Hepatic stellate cell (primary cell): Measurements from ENCODE around the gene MYH9.

ENCODE experiments used
- DNase-seq: peaks from one replicate; pipeline ENCODE4 v3.0.0; 2011; ENCODE audit warnings: low spot score

The MYH9 gene

GRCh38 chr22:36386351-36386899, 1.3 kb downstream of the MYH9 start:
- DNase-seq: no peak

DNA sequence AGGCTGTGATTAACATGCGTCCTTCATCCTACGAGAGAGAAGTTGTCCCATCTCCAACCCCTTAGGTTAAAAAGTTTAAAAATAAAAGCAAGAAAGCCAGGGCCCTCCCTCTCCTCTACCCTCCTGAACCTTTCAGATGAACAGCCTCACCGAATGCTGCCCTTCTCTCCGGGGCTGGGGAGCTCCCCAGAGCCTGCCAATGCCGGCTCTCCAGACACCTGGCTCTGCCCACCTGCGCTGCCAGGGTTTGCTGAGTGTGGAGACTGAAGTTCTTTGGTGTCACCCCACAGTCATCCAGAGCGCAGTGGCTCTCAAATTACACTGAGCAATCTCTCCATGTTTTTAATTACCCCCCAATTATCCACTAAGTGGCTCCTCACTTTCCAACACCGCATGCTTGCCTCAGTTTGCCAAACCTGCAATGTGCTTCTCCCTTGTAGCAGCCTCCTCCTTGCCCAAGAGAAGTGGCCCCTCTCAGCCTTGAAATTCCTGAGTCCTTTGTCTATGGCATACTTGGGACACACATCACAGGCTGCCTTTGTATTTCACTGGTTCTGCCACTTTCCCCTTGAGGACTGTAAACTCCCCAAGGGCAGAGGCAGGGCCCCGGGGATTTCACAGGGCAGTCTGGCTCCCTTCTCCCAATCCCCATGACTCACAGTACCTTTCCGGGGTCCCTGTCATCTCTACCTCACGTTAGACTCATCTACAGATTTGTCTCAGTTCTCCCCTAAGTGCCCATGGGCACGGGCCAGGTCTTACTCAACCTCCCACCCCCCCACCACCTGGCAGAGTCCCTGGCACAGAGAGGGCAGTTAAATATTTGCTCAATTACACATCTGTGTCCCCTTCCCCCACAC, 2.0 kb downstream of the MYH9 start:
- no peak for DNase-seq

DNA sequence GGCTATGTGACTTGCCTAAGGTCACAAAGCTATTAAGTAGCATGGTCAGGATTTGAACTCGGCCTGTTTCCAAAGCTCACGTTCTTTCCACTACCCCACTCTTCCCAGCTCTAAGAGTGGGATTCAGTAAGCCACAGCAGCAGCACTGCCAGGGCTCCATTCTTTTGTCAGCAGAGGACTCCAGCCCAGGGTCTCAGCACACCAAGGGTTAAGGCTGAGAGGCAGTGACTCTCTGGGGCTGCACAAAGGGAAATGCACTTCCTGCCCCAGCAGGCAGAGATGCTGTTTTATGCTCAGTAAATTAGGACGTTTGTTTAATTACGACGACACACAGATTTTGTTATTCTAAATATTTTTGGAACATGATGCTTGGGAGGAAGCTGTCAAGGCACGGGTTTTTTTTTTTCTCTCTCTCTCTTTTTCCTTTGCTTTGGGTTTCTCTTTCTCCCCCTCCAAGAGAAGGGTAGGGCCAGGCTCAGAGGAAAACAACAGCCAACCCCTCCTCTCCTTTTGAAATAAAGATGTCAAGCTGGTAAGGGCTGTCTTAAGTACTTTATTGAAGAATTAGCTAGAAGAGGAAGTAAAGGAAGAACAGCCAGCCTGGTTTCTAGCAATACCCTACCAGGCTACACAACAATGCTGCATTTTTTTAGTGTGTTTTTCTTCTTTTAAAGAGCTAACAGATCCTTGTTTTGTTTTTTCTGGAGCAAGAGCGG, 2.8 kb downstream of the MYH9 start:
- no peak for DNase-seq

GRCh38 chr22:36383110-36383581, 4.6 kb downstream of the MYH9 start:
- no peak for DNase-seq

GRCh38 chr22:36381513-36382128, 6.1 kb downstream of the MYH9 start:
- no peak for DNase-seq

GRCh38 chr22:36379593-36380361, 8.0 kb downstream of the MYH9 start:
- peak; percentile 11 for DNase-seq

DNA sequence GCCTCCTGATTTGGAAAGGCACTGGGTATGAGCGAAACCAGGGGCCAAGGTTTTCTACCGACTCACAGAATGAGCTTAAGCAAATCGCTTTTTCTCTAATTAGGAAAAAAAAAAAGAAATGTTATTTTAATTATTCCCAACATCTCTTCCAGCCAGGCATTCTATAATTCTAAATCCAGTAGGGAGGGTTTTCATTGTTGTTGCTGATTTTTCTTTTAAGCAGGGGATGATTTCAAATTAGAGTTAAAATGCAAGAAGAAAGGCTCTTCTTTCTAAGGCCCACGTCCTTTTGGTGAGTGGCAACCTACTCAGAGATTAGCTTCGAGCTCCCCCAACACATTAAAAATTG, 8.9 kb downstream of the MYH9 start:
- DNase-seq: no peak

DNA sequence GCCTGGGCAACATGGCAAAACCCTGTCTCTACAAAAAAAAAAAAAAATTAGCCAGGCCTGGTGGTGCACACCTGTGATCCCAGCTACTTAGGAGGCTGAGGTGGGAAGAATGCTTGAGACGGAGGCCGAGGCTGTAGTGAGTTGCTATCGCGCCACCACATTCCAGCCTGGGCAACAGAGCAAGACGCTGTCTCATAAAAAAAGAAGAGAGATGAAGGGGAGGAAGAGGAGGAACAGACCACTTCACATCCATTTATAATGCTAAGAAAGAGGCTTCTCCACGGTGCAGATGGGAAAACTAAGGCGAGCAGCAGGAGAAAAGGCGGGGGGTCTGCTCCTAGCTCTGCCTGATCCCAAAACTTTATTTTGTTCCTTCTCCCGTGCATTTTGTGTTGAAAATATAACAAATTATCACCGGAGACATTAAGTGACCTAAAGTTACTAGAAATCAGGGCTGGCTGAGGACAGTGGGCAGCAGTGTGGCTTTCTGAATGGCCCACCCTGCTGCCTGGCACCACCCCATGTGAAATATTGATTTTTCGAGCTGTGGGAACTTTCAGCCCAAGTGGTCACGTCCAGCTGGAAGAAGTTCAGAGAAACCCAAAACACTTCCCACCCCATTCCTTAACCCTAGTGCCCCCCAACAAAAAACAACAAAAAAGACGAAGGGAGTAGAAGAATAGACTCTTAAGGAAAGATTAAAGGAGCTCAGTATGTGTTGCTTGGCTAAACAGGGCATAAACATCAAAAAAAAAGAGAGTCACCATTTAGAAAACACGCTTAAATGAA, 9.5 kb downstream of the MYH9 start:
- DNase-seq: peak; percentile 4

DNA sequence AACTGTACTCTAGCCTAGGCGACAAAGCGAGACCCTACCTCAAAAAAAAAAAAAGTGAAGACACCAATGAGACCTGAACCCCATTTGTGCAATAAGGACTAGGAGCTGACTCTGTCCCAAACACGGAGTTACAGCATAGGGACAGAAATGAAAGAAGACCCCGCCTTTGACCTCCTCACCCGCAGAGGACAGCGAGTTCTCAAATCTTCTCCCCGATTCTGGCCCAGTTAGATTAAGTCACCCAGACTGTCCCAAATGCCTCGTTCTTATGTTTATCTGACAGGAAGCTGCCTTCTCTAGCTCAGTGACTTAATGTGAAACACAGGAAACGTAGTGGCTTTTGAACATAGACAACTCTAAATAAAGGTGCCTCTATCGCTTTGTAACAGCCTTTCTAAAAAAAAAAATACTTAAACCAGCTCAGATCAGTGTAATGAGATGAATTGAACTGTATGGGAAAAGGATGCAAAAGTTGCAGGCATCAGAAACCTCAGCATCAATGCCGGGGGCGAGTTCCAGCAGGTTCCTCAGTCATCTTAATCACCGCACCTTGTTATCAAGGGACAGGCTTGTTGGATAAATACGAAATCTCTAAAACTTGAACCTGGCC, 10.6 kb downstream of the MYH9 start:
- DNase-seq: no peak

- no peak for DNase-seq
Observed at GRCh38 chr22:36376265-36376664, 11.5 kb downstream of the MYH9 start.

DNA sequence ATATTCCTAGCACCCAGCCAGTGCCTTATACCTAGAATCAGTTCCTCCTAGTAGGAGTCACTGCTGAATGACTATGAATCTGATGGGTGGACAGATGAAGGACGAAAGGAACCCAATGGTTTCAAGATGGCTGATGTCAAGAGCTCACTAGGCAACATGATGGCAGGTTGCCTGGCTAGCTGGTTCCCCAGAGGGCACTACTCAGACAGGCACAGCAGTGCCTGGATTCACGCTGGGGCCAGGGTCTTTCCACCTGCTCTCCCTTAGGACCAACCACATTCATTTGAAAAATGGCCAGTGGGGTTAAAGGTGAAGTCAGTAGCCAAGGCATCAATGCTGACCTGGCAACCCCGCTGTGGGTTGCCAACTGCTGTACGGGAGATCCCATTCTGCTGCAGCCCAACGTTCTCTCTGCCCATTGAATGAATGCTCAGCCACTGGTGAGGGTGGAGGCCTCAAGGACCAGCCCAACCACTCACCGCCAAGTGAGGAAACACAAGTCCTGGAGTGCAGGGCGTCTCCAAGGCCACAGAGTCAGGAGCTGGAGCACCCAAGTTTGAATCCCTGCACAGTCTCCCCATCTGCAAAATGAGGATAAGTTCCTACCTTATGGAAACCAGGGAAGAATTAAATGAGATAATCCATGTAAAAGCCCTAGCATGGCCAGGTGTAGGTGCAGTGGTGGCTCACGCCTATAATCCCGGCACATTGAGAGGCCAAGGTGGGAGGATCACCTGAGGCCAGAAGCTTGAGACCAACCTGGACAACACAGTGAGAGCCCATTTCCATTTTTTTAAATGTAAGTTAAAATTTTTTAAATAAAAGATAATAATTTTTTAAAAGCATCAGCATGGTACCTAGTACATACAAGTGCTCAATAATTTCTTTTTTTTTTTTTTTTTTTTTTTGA, 12.4 kb downstream of the MYH9 start:
- no peak for DNase-seq

DNA sequence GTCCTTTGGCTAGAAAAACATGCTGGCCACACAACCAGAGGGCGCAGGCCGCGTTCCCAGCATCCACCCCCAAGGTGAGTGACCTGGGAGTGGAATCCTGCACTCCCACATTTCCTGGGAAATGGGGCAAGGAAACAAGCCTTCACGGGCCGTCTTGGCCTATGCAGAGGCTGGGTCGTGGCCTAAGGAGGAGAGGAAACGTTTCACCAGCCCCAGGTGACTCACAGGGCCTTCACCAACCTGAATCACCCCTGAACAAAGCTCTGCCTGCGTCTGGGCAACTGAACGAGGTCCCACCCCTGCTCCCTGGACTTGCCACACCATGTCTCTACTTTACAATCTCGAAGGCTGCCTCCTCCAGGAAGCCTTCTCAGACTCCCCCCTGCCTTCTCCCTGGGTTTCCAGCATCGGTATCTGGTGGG, 13.2 kb downstream of the MYH9 start:
- no peak for DNase-seq

DNA sequence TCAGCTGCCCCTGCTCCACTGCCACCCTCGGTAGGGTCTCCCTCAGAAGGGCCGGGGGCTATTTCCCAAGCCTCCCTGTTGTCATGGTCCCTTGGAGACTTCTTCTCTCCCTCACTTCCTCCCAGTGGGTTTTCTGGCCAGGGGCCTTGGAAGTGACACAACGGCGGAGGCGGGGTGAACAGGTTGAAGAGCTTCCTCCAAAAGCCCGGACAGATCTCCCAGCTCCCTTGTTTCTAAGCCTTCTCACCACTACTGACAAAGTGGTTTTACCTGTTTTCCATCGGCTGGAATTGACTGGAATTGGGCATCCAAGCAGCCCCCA, 14.5 kb downstream of the MYH9 start:
- DNase-seq: no peak

DNA sequence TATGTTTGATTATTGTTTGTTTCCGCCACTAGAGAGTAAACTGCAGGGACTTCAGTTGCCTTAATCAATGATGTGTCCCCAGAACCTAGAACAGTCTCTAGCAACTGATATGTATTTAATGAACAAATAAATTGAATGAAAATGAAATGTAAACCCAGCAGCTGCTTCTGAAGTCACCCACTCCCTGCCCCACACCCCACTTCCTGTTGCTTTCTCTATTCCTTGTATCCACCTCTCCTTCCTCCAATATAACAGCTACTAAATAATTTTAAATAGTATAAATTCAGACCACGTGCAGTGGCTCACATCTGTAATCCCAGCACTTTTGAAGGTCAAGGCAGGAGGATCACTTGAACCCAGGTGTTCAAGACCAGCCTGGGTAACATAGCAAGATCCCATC, 15.8 kb downstream of the MYH9 start:
- no peak for DNase-seq

- no peak for DNase-seq
Observed at GRCh38 chr22:36369922-36370791, 17.6 kb downstream of the MYH9 start.

GRCh38 chr22:36369004-36369921, 18.5 kb downstream of the MYH9 start:
- no peak for DNase-seq

DNA sequence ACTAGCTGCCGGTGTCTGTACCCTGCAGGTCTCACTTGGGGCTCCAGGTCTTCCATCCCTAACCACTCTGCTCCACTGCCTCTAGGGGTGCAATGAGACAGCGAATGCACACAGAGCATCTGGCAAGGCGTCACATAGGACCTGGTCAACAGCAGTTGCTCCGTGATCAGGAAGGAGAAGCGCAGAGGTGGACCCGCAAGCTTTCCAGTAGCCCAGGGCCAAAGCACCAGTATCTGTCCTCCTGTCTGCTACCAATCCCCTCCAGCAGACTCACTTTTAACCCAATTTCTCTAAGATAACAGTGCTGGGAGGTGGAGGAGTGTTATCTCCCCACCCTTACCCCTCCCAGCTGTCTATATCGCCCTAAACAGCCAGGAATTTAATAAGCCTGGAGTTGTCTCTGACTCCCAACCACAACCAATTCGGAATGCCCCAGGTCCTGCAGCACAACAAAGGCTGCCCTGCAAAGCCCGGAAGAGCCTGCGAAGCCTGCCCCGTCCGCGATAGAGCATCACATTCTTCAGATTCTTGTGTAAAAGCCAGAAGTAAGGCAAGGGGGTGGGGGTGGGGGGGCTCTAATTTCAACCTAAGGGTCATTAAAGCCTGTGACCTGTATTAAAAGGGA, 19.3 kb downstream of the MYH9 start:
- peak; percentile 74 for DNase-seq
